Measurements from ENCODE around the gene ANKH.

DNA sequence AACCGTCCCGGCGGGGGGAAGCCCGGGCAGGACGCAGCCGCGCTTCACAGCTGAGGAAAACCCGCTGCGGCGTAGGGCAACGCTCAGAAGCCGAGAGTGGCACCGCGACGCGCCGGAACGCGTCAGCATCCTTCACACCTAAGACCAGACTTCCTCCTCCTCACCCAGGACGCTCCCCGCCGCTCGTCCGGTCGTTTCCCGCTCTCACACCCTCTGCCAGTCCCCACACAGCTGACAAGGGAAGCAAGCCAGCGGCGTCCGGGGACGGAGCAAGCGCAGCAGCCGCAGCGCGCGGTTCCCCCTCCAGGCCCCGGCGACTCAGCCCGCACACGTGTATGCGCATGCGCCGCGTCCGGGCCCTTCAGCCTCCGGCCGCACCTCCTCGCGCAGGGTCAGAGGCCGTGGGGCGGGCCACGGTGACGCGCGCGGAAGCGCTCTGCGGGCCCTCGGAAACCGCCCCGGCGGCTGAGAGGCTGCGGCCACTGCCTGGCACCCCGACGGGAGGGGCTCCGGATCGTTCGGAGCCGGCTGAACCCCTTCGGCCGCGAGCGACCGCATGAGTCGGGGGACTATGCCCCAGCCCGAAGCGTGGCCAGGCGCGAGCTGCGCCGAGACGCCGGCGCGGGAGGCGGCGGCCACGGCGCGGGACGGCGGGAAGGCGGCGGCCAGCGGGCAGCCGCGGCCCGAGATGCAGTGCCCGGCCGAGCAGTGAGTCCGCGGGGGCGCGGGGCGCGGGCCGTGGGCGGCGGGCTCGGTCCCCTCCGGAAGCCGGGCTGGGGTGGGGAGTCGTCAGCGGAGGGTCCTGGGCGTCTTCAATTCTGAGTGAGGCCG, 207.1 kb downstream of the ANKH start, which contains the start of gene OTULIN:
- no peak for TF ChIP-seq SUZ12 (IDR thresholded peaks at IDR 0.05; ENCODE audit: extremely low read depth, insufficient read depth, insufficient read length)
- no peak for TF ChIP-seq ZNF274 (IDR thresholded peaks at IDR 0.05; ENCODE audit: low read depth, low read length)
